ENCODE results near the gene SMO.

DNA sequence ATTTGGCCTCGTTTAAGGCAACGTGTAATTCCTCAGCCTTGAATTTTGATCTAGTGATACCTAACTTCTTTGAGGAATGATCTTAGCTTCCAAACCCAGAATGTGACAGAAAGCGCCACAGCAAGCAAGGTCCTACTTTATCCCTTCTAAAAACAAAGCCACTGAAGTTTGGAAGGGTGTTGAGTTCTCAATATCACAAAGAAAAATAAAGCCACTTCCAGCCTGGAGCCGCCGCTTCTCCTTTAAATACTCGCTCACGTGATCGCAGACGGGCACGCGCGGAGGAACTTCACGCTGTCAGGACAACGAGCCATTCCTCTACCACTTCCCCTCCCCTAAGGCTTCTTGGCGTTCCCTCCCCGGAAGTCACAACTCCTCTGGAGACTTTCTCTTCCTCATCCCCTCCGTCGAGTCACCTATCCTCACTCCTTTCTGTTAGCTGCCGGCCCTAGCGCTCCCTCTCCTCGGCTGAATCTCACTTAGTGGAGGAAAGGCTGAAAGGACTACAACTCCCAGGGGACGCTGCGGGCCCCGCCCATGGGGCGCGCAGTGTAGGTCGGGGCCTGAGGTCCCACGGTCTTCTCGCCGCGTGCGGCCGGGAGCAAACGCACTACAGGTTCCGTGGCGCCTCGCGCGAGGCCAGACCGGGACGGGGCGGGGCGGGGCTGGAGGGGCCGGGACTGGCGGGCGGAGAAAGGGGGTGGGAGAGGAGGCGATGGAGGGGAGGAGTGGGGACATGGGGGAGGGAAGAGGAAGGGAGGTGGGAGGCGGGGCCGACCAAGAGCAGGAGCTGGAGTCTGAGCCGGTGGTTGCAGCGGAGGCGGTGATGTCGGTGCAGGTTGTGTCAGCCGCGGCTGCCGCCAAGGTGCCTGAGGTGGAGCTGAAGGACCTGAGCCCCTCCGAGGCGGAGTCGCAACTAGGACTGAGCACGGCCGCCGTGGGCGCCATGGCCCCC lies 36.1 kb downstream of the SMO start, which contains the start of gene AHCYL2:
- TF ChIP-seq, protein P1, sequence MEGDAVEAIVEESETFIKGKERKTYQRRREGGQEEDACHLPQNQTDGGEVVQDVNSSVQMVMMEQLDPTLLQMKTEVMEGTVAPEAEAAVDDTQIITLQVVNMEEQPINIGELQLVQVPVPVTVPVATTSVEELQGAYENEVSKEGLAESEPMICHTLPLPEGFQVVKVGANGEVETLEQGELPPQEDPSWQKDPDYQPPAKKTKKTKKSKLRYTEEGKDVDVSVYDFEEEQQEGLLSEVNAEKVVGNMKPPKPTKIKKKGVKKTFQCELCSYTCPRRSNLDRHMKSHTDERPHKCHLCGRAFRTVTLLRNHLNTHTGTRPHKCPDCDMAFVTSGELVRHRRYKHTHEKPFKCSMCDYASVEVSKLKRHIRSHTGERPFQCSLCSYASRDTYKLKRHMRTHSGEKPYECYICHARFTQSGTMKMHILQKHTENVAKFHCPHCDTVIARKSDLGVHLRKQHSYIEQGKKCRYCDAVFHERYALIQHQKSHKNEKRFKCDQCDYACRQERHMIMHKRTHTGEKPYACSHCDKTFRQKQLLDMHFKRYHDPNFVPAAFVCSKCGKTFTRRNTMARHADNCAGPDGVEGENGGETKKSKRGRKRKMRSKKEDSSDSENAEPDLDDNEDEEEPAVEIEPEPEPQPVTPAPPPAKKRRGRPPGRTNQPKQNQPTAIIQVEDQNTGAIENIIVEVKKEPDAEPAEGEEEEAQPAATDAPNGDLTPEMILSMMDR (IDR thresholded peaks at IDR 0.05; ENCODE audit: borderline replicate concordance, extremely low read depth, low read length, poor library complexity, severe bottlenecking): no peak
- TF ChIP-seq EZH2 (IDR thresholded peaks at IDR 0.05; ENCODE audit: borderline replicate concordance, low read depth, low read length, severe bottlenecking): no peak
